IMR-90 (cell line): ENCODE results near the gene TBC1D9. TPM values are rescaled to one million over a fixed set of nuclear protein-coding genes. Genes with fewer than 3 reads are reported as not detected.

ENCODE experiments used
- ATAC-seq: fragments of 200-7000 bp; cut with Tn5 transposase; 2 replicates; pipeline ENCODE4 v1.9.1; 2020; ENCODE audit warnings: low read depth, mild to moderate bottlenecking, moderate library complexity
- BruUV-seq: library from RNA; stranded (reverse); fragments of 400-500 nt; replicated peaks from 2 replicates; lab custom pipeline; 2021; lab: Mats Ljungman, UMichigan
- CTCF ChIA-PET: fragments of 300-600 bp; formaldehyde crosslinking; extraction: SDS; loops from one replicate; lab custom pipeline; 2021; ENCODE audit warnings: antibody characterized with exemption; lab: Yijun Ruan, JAX
- POLR2A ChIA-PET: fragments of 300-600 bp; sonication (Branson Sonifier 250); formaldehyde crosslinking; loops from one replicate; lab custom pipeline; 2022; ENCODE audit warnings: antibody characterized with exemption; ENCODE audit not compliant: unreplicated experiment; lab: Charles Lee
- DNase-seq: peaks from one replicate; pipeline ENCODE4 v3.0.0; 2013
- H2AFZ ChIP-seq: replicated peaks from 2 replicates; pipeline ENCODE3; 2013; ENCODE audit warnings: low read length, mild to moderate bottlenecking; ENCODE audit not compliant: poor library complexity
- H2AK5ac ChIP-seq: 2 replicates; pipeline ENCODE4 v1.6.1; 2013; ENCODE audit warnings: low read depth, low read length, inconsistent platforms
- H2AK9ac ChIP-seq: replicated peaks from 2 replicates; pipeline ENCODE3; 2013; ENCODE audit warnings: mild to moderate bottlenecking, low read depth, low read length, moderate library complexity; ENCODE audit not compliant: poor library complexity
- H2BK120ac ChIP-seq: 2 replicates; pipeline ENCODE4 v1.6.1; 2013; ENCODE audit warnings: low read depth, low read length, inconsistent platforms
- H2BK15ac ChIP-seq: 3 replicates; pipeline ENCODE4 v1.6.1; 2013; ENCODE audit warnings: low read depth, low read length, inconsistent platforms
- H2BK20ac ChIP-seq: 2 replicates; pipeline ENCODE4 v1.6.1; 2013; ENCODE audit warnings: low read depth, mild to moderate bottlenecking, inconsistent platforms, low read length, moderate library complexity
- H2BK5ac ChIP-seq: 2 replicates; pipeline ENCODE4 v1.6.1; 2013; ENCODE audit warnings: mild to moderate bottlenecking, low read depth, low read length, inconsistent platforms; ENCODE audit not compliant: poor library complexity, severe bottlenecking
- H3K14ac ChIP-seq: replicated peaks from 2 replicates; pipeline ENCODE4 v1.6.1; 2013; ENCODE audit warnings: low read depth, low read length, inconsistent platforms
- H3K18ac ChIP-seq: 2 replicates; pipeline ENCODE4 v1.6.1; 2013; ENCODE audit warnings: low read depth, low read length, control low read depth
- H3K23ac ChIP-seq: 2 replicates; pipeline ENCODE4 v1.6.1; 2013; ENCODE audit warnings: low read depth, low read length, inconsistent platforms
- H3K27ac ChIP-seq: 2 replicates; pipeline ENCODE4 v1.5.1; 2013; ENCODE audit warnings: mild to moderate bottlenecking, control low read depth, low read length; ENCODE audit not compliant: insufficient read depth
- H3K27me3 ChIP-seq: 2 replicates; pipeline ENCODE4 v1.6.1; 2013; ENCODE audit warnings: low read length; ENCODE audit not compliant: control insufficient read depth, insufficient read depth
- H3K36me3 ChIP-seq: 2 replicates; pipeline ENCODE4 v1.6.1; 2013; ENCODE audit warnings: low read length, mixed read lengths; ENCODE audit not compliant: control insufficient read depth, insufficient read depth
- H3K4ac ChIP-seq: 2 replicates; pipeline ENCODE4 v1.6.1; 2013; ENCODE audit warnings: low read depth, low read length, inconsistent platforms
- H3K4me1 ChIP-seq: 2 replicates; pipeline ENCODE4 v1.6.1; 2013; ENCODE audit warnings: low read length, mixed read lengths; ENCODE audit not compliant: control insufficient read depth, insufficient read depth
- H3K4me2 ChIP-seq: 2 replicates; pipeline ENCODE4 v1.6.1; 2013; ENCODE audit warnings: low read depth, mild to moderate bottlenecking, control low read depth, low read length, moderate library complexity
- H3K4me3 ChIP-seq: 2 replicates; pipeline ENCODE4 v1.5.1; 2013; ENCODE audit warnings: low read depth, mild to moderate bottlenecking, control low read depth, low read length, moderate library complexity; ENCODE audit not compliant: insufficient read depth
- H3K56ac ChIP-seq: 2 replicates; pipeline ENCODE4 v1.6.1; 2013; ENCODE audit warnings: low read length, inconsistent platforms; ENCODE audit not compliant: insufficient read depth; ENCODE audit errors: extremely low read depth
- H3K79me1 ChIP-seq, 2 experiments: 2 replicates each; pipeline ENCODE4 v1.6.1; 2013; ENCODE audit warnings: low read length in 2 of 2, inconsistent platforms in 1 of 2, low read depth in 1 of 2
- H3K9ac ChIP-seq: 2 replicates; pipeline ENCODE4 v1.6.1; 2013; ENCODE audit warnings: low read depth, low read length, control low read depth
- H3K9me1 ChIP-seq: 2 replicates; pipeline ENCODE4 v1.6.1; 2013; ENCODE audit warnings: low read length, inconsistent platforms; ENCODE audit not compliant: insufficient read depth
- H3K9me3 ChIP-seq: 2 replicates; pipeline ENCODE4 v1.6.1; 2013; ENCODE audit warnings: low read length; ENCODE audit not compliant: control insufficient read depth, insufficient read depth
- H4K20me1 ChIP-seq: 2 replicates; pipeline ENCODE4 v1.6.1; 2013; ENCODE audit warnings: low read length, inconsistent platforms; ENCODE audit not compliant: insufficient read depth
- H4K5ac ChIP-seq: 2 replicates; pipeline ENCODE4 v1.6.1; 2013; ENCODE audit warnings: mild to moderate bottlenecking, low read depth, low read length, control low read depth
- H4K8ac ChIP-seq, 2 experiments: 2 replicates each; pipeline ENCODE4 v1.6.1; 2013; ENCODE audit warnings: low read depth in 2 of 2, low read length in 2 of 2, control low read depth in 1 of 2, inconsistent platforms in 1 of 2
- H4K91ac ChIP-seq: 2 replicates; pipeline ENCODE4 v1.6.1; 2013; ENCODE audit warnings: low read depth, low read length, inconsistent platforms; ENCODE audit not compliant: insufficient read depth
- BHLHE40 ChIP-seq: fragments of 150-350 bp; IDR thresholded peaks from 2 replicates; pipeline ENCODE4 v1.6.1; 2016; ENCODE audit warnings: mild to moderate bottlenecking, low read depth, low read length
- CEBPB ChIP-seq: IDR thresholded peaks from 2 replicates; pipeline ENCODE4 v1.6.1; 2012; ENCODE audit warnings: low read depth, low read length, improper control_type of control experiment
- CHD1 ChIP-seq: IDR thresholded peaks from 2 replicates; pipeline ENCODE4 v1.6.1; 2012; ENCODE audit warnings: low read depth, low read length, improper control_type of control experiment
- CTCF ChIP-seq: conservative IDR thresholded peaks from 2 replicates; pipeline ENCODE4 v1.5.1; 2012; ENCODE audit warnings: mild to moderate bottlenecking, low read depth, low read length, improper control_type of control experiment
- ELK1 ChIP-seq: fragments of 150-350 bp; IDR thresholded peaks from 2 replicates; pipeline ENCODE4 v1.6.1; 2016; ENCODE audit warnings: low read depth, mild to moderate bottlenecking, low read length, moderate library complexity, borderline replicate concordance
- FOS ChIP-seq: fragments of 150-350 bp; IDR thresholded peaks from 2 replicates; pipeline ENCODE4 v1.6.1; 2016; ENCODE audit warnings: low read depth, low read length
- MAFK ChIP-seq: IDR thresholded peaks from 2 replicates; pipeline ENCODE4 v1.6.1; 2012; ENCODE audit warnings: low read depth, low read length, improper control_type of control experiment
- MAZ ChIP-seq: IDR thresholded peaks from 2 replicates; pipeline ENCODE4 v1.6.1; 2012; ENCODE audit warnings: low read depth, mild to moderate bottlenecking, low read length, improper control_type of control experiment, moderate library complexity, borderline replicate concordance
- MXI1 ChIP-seq: IDR thresholded peaks from 2 replicates; pipeline ENCODE4 v1.6.1; 2012; ENCODE audit warnings: low read depth, mild to moderate bottlenecking, low read length, moderate library complexity, borderline replicate concordance
- POLR2A ChIP-seq: IDR thresholded peaks from 2 replicates; pipeline ENCODE4 v1.6.1; 2012; ENCODE audit warnings: mild to moderate bottlenecking, low read depth, low read length
- RAD21 ChIP-seq: IDR thresholded peaks from 2 replicates; pipeline ENCODE4 v1.6.1; 2012; ENCODE audit warnings: low read length, improper control_type of control experiment
- SMC3 ChIP-seq: fragments of 150-350 bp; IDR thresholded peaks from 2 replicates; pipeline ENCODE4 v1.6.1; 2016; ENCODE audit warnings: low read depth, mild to moderate bottlenecking, antibody characterized with exemption, low read length, moderate library complexity
- USF2 ChIP-seq: fragments of 150-350 bp; IDR thresholded peaks from 2 replicates; pipeline ENCODE4 v1.6.1; 2017; ENCODE audit warnings: mild to moderate bottlenecking, antibody characterized with exemption, low read length, low read depth
- WGBS, 2 experiments: methylation state at CpG; one replicate each; pipeline versions ENCODE4 v1.1.5 to v1.1.7; 2013; ENCODE audit warnings: missing lambda C conversion rate in 2 of 2; ENCODE audit not compliant: insufficient read length in 1 of 2; ENCODE audit errors: extremely low coverage in 2 of 2; 5-methylcytosine and 5-hydroxymethylcytosine counted together
- dilution Hi-C: fragments of 300-500 bp; cut with HindIII; formaldehyde crosslinking; loops from one replicate; pipeline ENCODE4 v1.14.3; 2018; ENCODE audit warnings: low sequenced_read_pairs; ENCODE audit not compliant: unreplicated experiment
- in situ Hi-C: fragments of 300-500 bp; cut with MboI; formaldehyde crosslinking; loops from 3 replicates; pipeline ENCODE4 v1.14.3; 2019; ENCODE audit warnings: low sequenced_read_pairs, inconsistent platforms, mixed read lengths
- intact Hi-C: fragments of 100-400 bp; cut with micrococcal nuclease; formaldehyde crosslinking; loops from 2 replicates; pipeline ENCODE4 v1.10.0; 2022
- polyA plus RNA-seq, 3 experiments: library from polyadenylated mRNA; depleted of rRNA; stranded (reverse); fragments of >200 nt; gene quantifications; 2 replicates each; pipeline ENCODE4 v1.2.3, GENCODE V29; 2012; ENCODE audit warnings: low replicate concordance in 1 of 3
- total RNA-seq: library from RNA; depleted of rRNA; stranded (reverse); fragments of >200 nt; gene quantifications from 2 replicates; pipeline ENCODE4 v1.2.3, GENCODE V29; 2012

TBC1D9 gene
- total and polyA plus RNA-seq, 2 of the 4 experiments (the other 2 are of a cell fraction) = 11.7 to 15.2 TPM

GRCh38 chr4:140595065-140595464 is 161.1 kb downstream of the TBC1D9 start:
- Histone ChIP-seq H3K79me1 (no peaks in the 10 kb centered on the region), H3K36me3 (no peaks in the 10 kb centered on the region), H3K56ac (no peak overlapping the region), H3K9me1 (no peaks in the 10 kb centered on the region), H2AFZ (peak overlapping the region; percentile 32), H2BK120ac (no peak overlapping the region), H4K8ac (no peak overlapping the region), H3K27me3 (peaks cover 14% of the 10 kb centered on the region), H2BK5ac (no peak overlapping the region), H3K23ac (no peak overlapping the region), H2AK5ac (no peak overlapping the region), H3K14ac (no peak overlapping the region), H3K18ac (no peak overlapping the region), H2AK9ac (no peak overlapping the region), H3K4me1 (no peaks in the 10 kb centered on the region), H3K27ac (no peak overlapping the region), H3K4me2 (no peak overlapping the region), H4K5ac (no peak overlapping the region), H3K9me3 (peaks cover 2% of the 10 kb centered on the region; the same call in 1 of the 2 replicates), H4K91ac (no peak overlapping the region), H2BK20ac (no peak overlapping the region), H4K20me1 (no peaks in the 10 kb centered on the region), H3K4me3 (no peak overlapping the region), H3K9ac (no peak overlapping the region), H3K4ac (no peak overlapping the region), H2BK15ac (no peak overlapping the region)
- ChIA-PET CTCF (interaction anchor here (1.3 kb wide), 1 partner anchor 15 kb away, joined by 3 read pairs; no protein-coding TSS in a partner anchor), POLR2A (no interaction called here)
- dilution Hi-C loops = no loop called here
- ATAC-seq (peak; percentile 40; the same call in 1 of the 2 replicates), DNase-seq (peak; percentile 9)
- in situ Hi-C loops = no loop called here
- WGBS, 2 experiments = 80% methylated on average over 1 of the region's 1 CpG; no CpG with 5 or more reads in 1 of the 2 experiments
- intact Hi-C loops = loop anchor here (1.0 kb wide), 1 partner anchor 256 kb away; no protein-coding TSS in a partner anchor
- BruUV-seq = no TSS peak
- peak; percentile 39 for TF ChIP-seq CTCF
- TF ChIP-seq POLR2A = no peak
- 0 out of 2 replicates have a peak, but pooled peaks have one; percentile 14 for TF ChIP-seq SMC3
- TF ChIP-seq RAD21 = peak; percentile 28; the same call in 1 of the 2 replicates
- TF ChIP-seq ELK1 = no peak
- TF ChIP-seq MAFK = no peak
- TF ChIP-seq USF2 = no peak
- no peak for TF ChIP-seq FOS
- no peak for TF ChIP-seq BHLHE40
- no peak for TF ChIP-seq MAZ
- TF ChIP-seq CEBPB = no peak
- no peak for TF ChIP-seq MXI1
- no peak for TF ChIP-seq CHD1
